HG03575 (cell line): ENCODE data around the gene STX1B.
"Not testable (repeated sequence)": the region's sequence is repeated elsewhere in the genome, so short reads cannot be mapped to it uniquely, and the experiment has no call there.

Experiments
- ATAC-seq: cut with Tn5 transposase; IDR thresholded peaks from one replicate; pipeline ENCODE4 v1.9.1; 2021; ENCODE audit not compliant: unreplicated experiment, insufficient number of reproducible peaks, low FRiP score; ENCODE audit errors: extremely low read depth

The STX1B gene

DNA sequence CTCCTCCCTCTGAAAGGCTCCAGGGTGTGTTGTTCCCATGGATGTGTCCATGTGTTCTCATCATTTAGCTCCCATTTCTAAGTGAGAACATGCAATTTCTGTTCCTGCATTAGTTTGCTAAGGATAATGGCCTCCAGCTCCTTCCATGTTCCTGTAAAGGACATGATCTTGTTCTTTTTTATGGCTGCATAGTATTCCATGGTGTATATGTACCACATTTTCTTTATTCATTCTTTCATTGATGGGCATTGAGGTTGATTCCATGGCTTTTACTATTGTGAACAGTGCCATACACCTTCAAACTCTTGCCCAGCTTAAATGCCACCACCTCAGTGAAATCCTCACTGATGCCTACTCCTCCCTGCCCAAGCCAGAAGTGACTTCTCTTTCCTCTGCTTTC is 66.1 kb downstream of the STX1B start:
- no peak for ATAC-seq

DNA sequence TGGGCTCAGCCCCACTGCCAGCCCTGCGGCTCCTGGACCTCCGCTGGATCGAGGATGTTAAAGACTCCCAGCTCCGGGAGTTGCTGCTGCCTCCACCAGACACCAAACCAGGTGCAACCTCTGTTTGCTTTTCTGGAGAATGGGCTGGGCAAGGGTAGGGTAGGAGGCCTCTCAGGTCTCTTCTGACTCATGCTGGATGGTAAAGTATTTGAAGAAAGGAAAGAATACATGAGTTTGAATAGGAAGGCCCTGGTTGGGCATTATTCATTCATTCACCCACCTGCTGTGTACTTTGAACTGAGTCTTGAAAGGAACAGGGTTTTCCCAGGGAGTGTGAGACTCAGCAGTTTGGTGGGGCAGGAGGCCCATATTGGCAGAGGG is 68.0 kb downstream of the STX1B start:
- ATAC-seq = no peak

DNA sequence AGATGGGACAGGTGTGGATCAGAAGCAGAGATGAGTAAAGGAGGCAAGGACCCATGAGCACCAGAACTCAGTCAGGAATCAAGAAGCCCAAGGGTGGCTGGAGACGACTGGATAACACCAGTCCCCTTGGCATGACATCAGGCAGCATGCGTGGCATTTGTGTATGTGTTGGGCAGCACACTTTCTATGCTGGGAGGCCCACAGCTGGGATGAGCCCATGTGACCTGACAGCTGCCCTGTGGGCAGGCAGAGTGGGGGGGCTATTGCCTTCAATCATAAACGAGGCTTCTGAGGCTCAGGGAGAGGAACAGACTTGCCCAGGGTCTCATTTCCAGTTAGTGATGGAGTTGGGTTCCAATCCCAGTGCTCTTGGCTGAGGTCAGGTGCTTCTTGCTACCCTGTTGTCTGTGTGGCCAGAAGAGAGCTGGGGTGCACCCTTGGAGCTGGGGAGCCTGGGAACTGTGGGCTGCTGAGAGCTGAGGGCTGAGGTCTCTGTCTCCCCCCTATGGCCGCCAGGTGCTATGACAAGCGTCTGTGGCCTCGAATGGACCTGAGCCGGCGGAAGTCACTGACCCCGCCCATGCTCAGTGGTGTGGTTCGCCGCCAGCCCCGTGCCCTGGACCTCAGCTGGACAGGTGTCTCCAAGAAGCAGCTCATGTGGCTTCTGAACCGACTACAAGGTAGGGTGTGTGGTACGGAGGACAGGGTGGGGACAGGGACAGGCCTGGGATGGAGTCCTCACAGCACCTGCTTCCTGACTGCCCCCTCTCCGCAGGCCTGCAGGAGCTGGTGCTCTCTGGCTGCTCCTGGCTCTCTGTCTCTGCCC is 68.6 kb downstream of the STX1B start:
- no peak for ATAC-seq

DNA sequence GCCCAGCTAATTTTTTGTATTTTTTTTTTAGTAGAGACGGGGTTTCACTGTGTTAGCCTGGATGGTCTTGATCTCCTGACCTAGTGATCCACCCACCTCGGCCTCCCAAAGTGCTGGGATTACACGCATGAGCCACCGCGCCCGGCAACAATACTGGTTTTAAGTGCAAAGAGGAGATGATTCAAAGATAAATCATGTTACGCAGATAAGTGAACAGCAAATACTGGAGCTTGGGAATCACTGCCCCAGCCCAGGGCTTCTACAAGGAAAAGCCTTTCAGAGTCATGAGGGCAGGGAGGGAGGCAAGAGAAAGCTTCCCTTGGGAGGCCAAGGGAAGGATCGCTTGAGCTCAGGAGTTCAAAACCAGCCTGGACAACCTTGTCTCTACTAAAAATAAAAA is 70.9 kb downstream of the STX1B start:
- ATAC-seq = not testable (repeated sequence)
